HepG2 (cell line): ENCODE data around the gene NUP153. TPM values are rescaled to one million over a fixed set of nuclear protein-coding genes. Genes with fewer than 3 reads are reported as not detected.
A peak's percentile ranks its signal among the peaks of the same experiment; 100 is the strongest.

ENCODE experiments used
- EP300 ChIP-seq, 3 experiments: sonication (generic) in 1 of 3; formaldehyde crosslinking in 1 of 3; IDR thresholded peaks; 2 replicates each; pipeline versions ENCODE4 v1.5.1 to v1.6.1; 2011 to 2020; ENCODE audit warnings: low read depth in 2 of 3, low read length in 2 of 3, borderline replicate concordance in 1 of 3, improper control_type of control experiment in 1 of 3, mild to moderate bottlenecking in 1 of 3, missing genetic modification reagents in 1 of 3, moderate library complexity in 1 of 3
- HDAC2 ChIP-seq: sonication (generic); formaldehyde crosslinking; IDR thresholded peaks from 2 replicates; pipeline ENCODE4 v1.4.0; 2020; ENCODE audit warnings: missing genetic modification reagents
- KDM3A ChIP-seq: IDR thresholded peaks from 2 replicates; pipeline ENCODE4 v1.6.1; 2018; ENCODE audit warnings: low read depth, missing compliant biosample characterization
- KDM6A ChIP-seq: IDR thresholded peaks from 2 replicates; pipeline ENCODE4 v1.6.1; 2016; ENCODE audit warnings: low read depth
- MEF2D ChIP-seq: sonication (generic); formaldehyde crosslinking; IDR thresholded peaks from 2 replicates; pipeline ENCODE4 v1.5.1; 2020; ENCODE audit warnings: mild to moderate bottlenecking, missing genetic modification reagents
- MLX ChIP-seq: IDR thresholded peaks from 2 replicates; pipeline ENCODE4 v1.6.1; 2016
- MTF2 ChIP-seq: sonication (generic); formaldehyde crosslinking; IDR thresholded peaks from 2 replicates; pipeline ENCODE4 v1.5.0; 2020; ENCODE audit warnings: missing genetic modification reagents, borderline replicate concordance
- NR2F1 ChIP-seq, 2 experiments: fragments of 450-650 bp in 1 of 2; formaldehyde crosslinking in 1 of 2; IDR thresholded peaks; 2 replicates each; pipeline versions ENCODE4 v1.5.0 to v1.6.1; 2016 to 2020; ENCODE audit warnings: mild to moderate bottlenecking in 1 of 2, missing compliant biosample characterization in 1 of 2, missing genetic modification reagents in 1 of 2, moderate library complexity in 1 of 2
- PHF5A ChIP-seq: IDR thresholded peaks from one replicate; pipeline ENCODE4 v1.6.1; 2018; ENCODE audit warnings: low read depth, missing genetic modification reagents; ENCODE audit not compliant: unreplicated experiment
- RELA ChIP-seq: sonication (generic); formaldehyde crosslinking; IDR thresholded peaks from 2 replicates; pipeline ENCODE4 v1.4.0; 2020; ENCODE audit warnings: missing genetic modification reagents
- SETDB1 ChIP-seq: sonication (generic); formaldehyde crosslinking; IDR thresholded peaks from 2 replicates; pipeline ENCODE4 v1.5.1; 2020; ENCODE audit warnings: missing genetic modification reagents, mild to moderate bottlenecking, borderline replicate concordance
- TBL1XR1 ChIP-seq: fragments of 150-350 bp; IDR thresholded peaks from 2 replicates; pipeline ENCODE4 v1.6.1; 2014; ENCODE audit warnings: borderline replicate concordance, low read length; ENCODE audit not compliant: partially characterized antibody
- ZBTB42 ChIP-seq: sonication (generic); formaldehyde crosslinking; IDR thresholded peaks from 2 replicates; pipeline ENCODE4 v1.5.0; 2020; ENCODE audit warnings: mild to moderate bottlenecking, missing genetic modification reagents
- ZNF17 ChIP-seq: sonication (generic); formaldehyde crosslinking; IDR thresholded peaks from 2 replicates; pipeline ENCODE4 v1.5.0; 2020; ENCODE audit warnings: mild to moderate bottlenecking, missing genetic modification reagents
- ZNF556 ChIP-seq: sonication (generic); formaldehyde crosslinking; IDR thresholded peaks from 2 replicates; pipeline ENCODE4 v1.4.0; 2020; ENCODE audit warnings: mild to moderate bottlenecking, missing genetic modification reagents, borderline replicate concordance
- ZNF777 ChIP-seq: sonication (generic); formaldehyde crosslinking; IDR thresholded peaks from 2 replicates; pipeline ENCODE4 v1.4.0; 2020; ENCODE audit warnings: missing genetic modification reagents
- ZNF850 ChIP-seq: sonication (generic); formaldehyde crosslinking; conservative IDR thresholded peaks from 2 replicates; pipeline ENCODE4 v1.9.0; 2021; ENCODE audit warnings: mild to moderate bottlenecking, missing genetic modification reagents
- ZSCAN22 ChIP-seq: sonication (generic); formaldehyde crosslinking; IDR thresholded peaks from 2 replicates; pipeline ENCODE4 v1.4.0; 2020; ENCODE audit warnings: mild to moderate bottlenecking, missing genetic modification reagents
- ZSCAN29 ChIP-seq: sonication (generic); formaldehyde crosslinking; conservative IDR thresholded peaks from 2 replicates; pipeline ENCODE4 v1.4.0; 2020; ENCODE audit warnings: mild to moderate bottlenecking, missing genetic modification reagents
- polyA plus RNA-seq, 8 experiments: library from polyadenylated mRNA; depleted of rRNA in 3 of 8; stranded (reverse) in 7 of 8; unstranded in 1 of 8; fragments of >200 nt; fragmentation: Illumina TruSeq in 4 of 8; extraction: Trizol in 4 of 8; gene quantifications; 2 replicates each; pipeline versions ENCODE4 v1.2.1 to v1.2.3, GENCODE V29; 2011 to 2016; ENCODE audit warnings: low read depth in 4 of 8, missing spikeins in 1 of 8, mixed read lengths in 1 of 8; ENCODE audit not compliant: insufficient read depth in 1 of 8
- total RNA-seq, 5 experiments: library from RNA; depleted of rRNA; stranded (reverse); fragments of >200 nt; fragmentation: Illumina TruSeq; extraction: Trizol; gene quantifications; 2 replicates each; pipeline ENCODE4 v1.2.3, GENCODE V29; 2016; ENCODE audit warnings: low read depth in 1 of 5
- TF ChIP-seq, protein P1 (sequence below), 2 experiments: IDR thresholded peaks; 2 replicates each; pipeline ENCODE4 v1.6.1; 2011 to 2012; ENCODE audit warnings: low read length in 2 of 2, borderline replicate concordance in 1 of 2, low read depth in 1 of 2, mild to moderate bottlenecking in 1 of 2, moderate library complexity in 1 of 2
- TF ChIP-seq, protein P2 (sequence below): sonication (generic); formaldehyde crosslinking; IDR thresholded peaks from 2 replicates; pipeline ENCODE4 v1.4.0; 2020; ENCODE audit warnings: mild to moderate bottlenecking, missing genetic modification reagents
- TF ChIP-seq, protein P3 (sequence below): sonication (generic); formaldehyde crosslinking; IDR thresholded peaks from 2 replicates; pipeline ENCODE4 v1.4.0; 2020; ENCODE audit warnings: missing genetic modification reagents, borderline replicate concordance
- TF ChIP-seq, protein P4 (sequence below): IDR thresholded peaks from 2 replicates; pipeline ENCODE4 v1.6.1; 2016; ENCODE audit warnings: mild to moderate bottlenecking, missing biosample characterization, missing genetic modification reagents

Gene NUP153
- total and polyA plus RNA-seq, 2 of the 13 experiments (the other 11 are each of a cell fraction or from before 2014, with no cell fraction given) = 29.8 to 55.2 TPM

GRCh38 chr6:17584241-17584803 is 122.4 kb downstream of the NUP153 start (continued):
- TF ChIP-seq ZSCAN22 (CRISPR knock-in tag) = no peak
- no peak for TF ChIP-seq MTF2 (CRISPR knock-in tag)
- TF ChIP-seq, protein P1, sequence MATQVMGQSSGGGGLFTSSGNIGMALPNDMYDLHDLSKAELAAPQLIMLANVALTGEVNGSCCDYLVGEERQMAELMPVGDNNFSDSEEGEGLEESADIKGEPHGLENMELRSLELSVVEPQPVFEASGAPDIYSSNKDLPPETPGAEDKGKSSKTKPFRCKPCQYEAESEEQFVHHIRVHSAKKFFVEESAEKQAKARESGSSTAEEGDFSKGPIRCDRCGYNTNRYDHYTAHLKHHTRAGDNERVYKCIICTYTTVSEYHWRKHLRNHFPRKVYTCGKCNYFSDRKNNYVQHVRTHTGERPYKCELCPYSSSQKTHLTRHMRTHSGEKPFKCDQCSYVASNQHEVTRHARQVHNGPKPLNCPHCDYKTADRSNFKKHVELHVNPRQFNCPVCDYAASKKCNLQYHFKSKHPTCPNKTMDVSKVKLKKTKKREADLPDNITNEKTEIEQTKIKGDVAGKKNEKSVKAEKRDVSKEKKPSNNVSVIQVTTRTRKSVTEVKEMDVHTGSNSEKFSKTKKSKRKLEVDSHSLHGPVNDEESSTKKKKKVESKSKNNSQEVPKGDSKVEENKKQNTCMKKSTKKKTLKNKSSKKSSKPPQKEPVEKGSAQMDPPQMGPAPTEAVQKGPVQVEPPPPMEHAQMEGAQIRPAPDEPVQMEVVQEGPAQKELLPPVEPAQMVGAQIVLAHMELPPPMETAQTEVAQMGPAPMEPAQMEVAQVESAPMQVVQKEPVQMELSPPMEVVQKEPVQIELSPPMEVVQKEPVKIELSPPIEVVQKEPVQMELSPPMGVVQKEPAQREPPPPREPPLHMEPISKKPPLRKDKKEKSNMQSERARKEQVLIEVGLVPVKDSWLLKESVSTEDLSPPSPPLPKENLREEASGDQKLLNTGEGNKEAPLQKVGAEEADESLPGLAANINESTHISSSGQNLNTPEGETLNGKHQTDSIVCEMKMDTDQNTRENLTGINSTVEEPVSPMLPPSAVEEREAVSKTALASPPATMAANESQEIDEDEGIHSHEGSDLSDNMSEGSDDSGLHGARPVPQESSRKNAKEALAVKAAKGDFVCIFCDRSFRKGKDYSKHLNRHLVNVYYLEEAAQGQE (IDR thresholded peaks at IDR 0.05; ENCODE audit: borderline replicate concordance in 1 of 2, low read depth in 1 of 2, low read length in 2 of 2) = no peak
- TF ChIP-seq RELA = no peak
- TF ChIP-seq HDAC2 (CRISPR knock-in tag) = no peak
- TF ChIP-seq, protein P2, sequence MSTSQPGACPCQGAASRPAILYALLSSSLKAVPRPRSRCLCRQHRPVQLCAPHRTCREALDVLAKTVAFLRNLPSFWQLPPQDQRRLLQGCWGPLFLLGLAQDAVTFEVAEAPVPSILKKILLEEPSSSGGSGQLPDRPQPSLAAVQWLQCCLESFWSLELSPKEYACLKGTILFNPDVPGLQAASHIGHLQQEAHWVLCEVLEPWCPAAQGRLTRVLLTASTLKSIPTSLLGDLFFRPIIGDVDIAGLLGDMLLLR (CRISPR knock-in tag) = no peak
- TF ChIP-seq EP300 (IDR thresholded peaks at IDR 0.05; ENCODE audit: low read depth in 2 of 2, low read length in 2 of 2) = 0 out of 4 replicates have a peak, but pooled peaks of 1 of the 2 experiments have one; percentile 19
- no peak for TF ChIP-seq EP300 (CRISPR knock-in tag; IDR thresholded peaks at IDR 0.05; ENCODE audit: borderline replicate concordance)
- no peak for TF ChIP-seq PHF5A (CRISPR knock-in tag)
- TF ChIP-seq ZBTB42 (CRISPR knock-in tag) = no peak
- TF ChIP-seq ZNF556 = no peak
- TF ChIP-seq ZNF850 (CRISPR knock-in tag) = no peak
- TF ChIP-seq NR2F1 (CRISPR knock-in tag; IDR thresholded peaks at IDR 0.05) = no peak
- no peak for TF ChIP-seq KDM6A
- no peak for TF ChIP-seq KDM3A (CRISPR knock-in tag)
- no peak for TF ChIP-seq ZSCAN29 (CRISPR knock-in tag)
- no peak for TF ChIP-seq TBL1XR1
- TF ChIP-seq SETDB1 = no peak
- TF ChIP-seq, protein P3, sequence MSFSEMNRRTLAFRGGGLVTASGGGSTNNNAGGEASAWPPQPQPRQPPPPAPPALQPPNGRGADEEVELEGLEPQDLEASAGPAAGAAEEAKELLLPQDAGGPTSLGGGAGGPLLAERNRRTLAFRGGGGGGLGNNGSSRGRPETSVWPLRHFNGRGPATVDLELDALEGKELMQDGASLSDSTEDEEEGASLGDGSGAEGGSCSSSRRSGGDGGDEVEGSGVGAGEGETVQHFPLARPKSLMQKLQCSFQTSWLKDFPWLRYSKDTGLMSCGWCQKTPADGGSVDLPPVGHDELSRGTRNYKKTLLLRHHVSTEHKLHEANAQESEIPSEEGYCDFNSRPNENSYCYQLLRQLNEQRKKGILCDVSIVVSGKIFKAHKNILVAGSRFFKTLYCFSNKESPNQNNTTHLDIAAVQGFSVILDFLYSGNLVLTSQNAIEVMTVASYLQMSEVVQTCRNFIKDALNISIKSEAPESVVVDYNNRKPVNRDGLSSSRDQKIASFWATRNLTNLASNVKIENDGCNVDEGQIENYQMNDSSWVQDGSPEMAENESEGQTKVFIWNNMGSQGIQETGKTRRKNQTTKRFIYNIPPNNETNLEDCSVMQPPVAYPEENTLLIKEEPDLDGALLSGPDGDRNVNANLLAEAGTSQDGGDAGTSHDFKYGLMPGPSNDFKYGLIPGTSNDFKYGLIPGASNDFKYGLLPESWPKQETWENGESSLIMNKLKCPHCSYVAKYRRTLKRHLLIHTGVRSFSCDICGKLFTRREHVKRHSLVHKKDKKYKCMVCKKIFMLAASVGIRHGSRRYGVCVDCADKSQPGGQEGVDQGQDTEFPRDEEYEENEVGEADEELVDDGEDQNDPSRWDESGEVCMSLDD (CRISPR knock-in tag) = no peak
- TF ChIP-seq MLX (CRISPR knock-in tag) = no peak
- TF ChIP-seq, protein P4, sequence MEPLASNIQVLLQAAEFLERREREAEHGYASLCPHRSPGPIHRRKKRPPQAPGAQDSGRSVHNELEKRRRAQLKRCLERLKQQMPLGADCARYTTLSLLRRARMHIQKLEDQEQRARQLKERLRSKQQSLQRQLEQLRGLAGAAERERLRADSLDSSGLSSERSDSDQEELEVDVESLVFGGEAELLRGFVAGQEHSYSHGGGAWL (CRISPR knock-in tag) = no peak
- TF ChIP-seq ZNF17 (CRISPR knock-in tag) = no peak
- TF ChIP-seq MEF2D (CRISPR knock-in tag) = no peak
- TF ChIP-seq ZNF777 (CRISPR knock-in tag) = no peak
